HEK293 (cell line): ENCODE measurements around the gene TLE3.

Source experiments
- KLF10 ChIP-seq: fragments of 450-650 bp; IDR thresholded peaks from 2 replicates; pipeline ENCODE4 v1.5.1; 2018; ENCODE audit warnings: missing biosample characterization, mild to moderate bottlenecking, missing genetic modification characterization
- REST ChIP-seq: fragments of 450-650 bp; formaldehyde crosslinking; IDR thresholded peaks from 2 replicates; pipeline ENCODE4 v1.5.1; 2016; ENCODE audit warnings: missing biosample characterization, missing genetic modification characterization

GRCh38 chr15:70014860-70015490, 82.7 kb downstream of the TLE3 start:
- TF ChIP-seq KLF10 (tag by site-specific recombination) (no peak), REST (tag by site-specific recombination) (no peak)
